AG09319 (cell line): Measurements from ENCODE around the gene PGF.

Source experiments
- DNase-seq: peaks from one replicate; pipeline ENCODE4 v3.0.0-alpha.2; 2010; ENCODE audit warnings: low read depth; ENCODE audit errors: extremely low read depth
- TF ChIP-seq, protein P1 (sequence below): IDR thresholded peaks from 2 replicates; pipeline ENCODE4 v1.5.1; 2011; ENCODE audit warnings: low read depth, mild to moderate bottlenecking, inconsistent platforms, low read length, moderate library complexity

Gene PGF

GRCh38 chr14:74929242-74929641 is 26.2 kb downstream of the PGF start:
- TF ChIP-seq, protein P1, sequence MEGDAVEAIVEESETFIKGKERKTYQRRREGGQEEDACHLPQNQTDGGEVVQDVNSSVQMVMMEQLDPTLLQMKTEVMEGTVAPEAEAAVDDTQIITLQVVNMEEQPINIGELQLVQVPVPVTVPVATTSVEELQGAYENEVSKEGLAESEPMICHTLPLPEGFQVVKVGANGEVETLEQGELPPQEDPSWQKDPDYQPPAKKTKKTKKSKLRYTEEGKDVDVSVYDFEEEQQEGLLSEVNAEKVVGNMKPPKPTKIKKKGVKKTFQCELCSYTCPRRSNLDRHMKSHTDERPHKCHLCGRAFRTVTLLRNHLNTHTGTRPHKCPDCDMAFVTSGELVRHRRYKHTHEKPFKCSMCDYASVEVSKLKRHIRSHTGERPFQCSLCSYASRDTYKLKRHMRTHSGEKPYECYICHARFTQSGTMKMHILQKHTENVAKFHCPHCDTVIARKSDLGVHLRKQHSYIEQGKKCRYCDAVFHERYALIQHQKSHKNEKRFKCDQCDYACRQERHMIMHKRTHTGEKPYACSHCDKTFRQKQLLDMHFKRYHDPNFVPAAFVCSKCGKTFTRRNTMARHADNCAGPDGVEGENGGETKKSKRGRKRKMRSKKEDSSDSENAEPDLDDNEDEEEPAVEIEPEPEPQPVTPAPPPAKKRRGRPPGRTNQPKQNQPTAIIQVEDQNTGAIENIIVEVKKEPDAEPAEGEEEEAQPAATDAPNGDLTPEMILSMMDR: no peak
- no peak for DNase-seq

DNA sequence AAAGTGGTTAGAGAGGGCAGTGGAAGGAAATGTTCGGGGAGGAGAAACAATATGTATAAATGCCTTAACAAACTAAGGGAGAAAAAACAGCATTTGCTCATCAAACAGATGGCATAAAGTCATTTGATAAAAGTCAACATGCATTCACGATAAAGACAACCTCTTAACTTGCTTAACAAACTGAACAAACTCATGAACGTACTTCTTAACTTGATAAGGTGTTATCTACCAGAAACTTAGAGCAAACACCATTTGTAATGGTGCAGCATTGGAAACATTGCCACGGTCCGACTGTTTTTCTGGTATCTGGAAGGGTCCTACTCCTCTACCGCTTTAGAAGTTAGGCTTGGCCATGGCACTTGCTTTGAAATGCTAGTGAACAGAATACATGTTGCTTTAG is 28.2 kb downstream of the PGF start:
- TF ChIP-seq, protein P1: no peak

DNA sequence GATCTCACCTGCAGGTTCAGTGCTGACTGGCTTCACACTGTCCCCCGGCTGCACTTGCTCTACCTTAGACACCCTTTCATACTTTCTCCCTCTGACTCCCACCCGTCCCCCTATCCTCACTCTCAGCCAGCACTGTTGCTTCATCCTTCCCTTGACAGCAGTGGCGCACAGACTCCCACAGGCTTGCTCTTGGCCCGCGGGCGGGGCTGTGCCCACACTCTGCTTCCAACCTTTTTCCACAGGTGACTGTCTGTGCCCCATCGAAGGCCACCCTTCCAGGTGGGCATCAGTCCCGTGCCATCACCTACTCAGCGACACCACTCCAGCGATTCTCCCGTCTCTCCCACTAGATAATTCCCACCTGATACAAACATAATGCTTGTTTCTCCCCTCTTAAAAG is 31.3 kb downstream of the PGF start:
- TF ChIP-seq, protein P1: no peak
- DNase-seq: no peak

More for the DNA sequence above, 28.2 kb downstream of the PGF start:
- DNase-seq: no peak

DNA sequence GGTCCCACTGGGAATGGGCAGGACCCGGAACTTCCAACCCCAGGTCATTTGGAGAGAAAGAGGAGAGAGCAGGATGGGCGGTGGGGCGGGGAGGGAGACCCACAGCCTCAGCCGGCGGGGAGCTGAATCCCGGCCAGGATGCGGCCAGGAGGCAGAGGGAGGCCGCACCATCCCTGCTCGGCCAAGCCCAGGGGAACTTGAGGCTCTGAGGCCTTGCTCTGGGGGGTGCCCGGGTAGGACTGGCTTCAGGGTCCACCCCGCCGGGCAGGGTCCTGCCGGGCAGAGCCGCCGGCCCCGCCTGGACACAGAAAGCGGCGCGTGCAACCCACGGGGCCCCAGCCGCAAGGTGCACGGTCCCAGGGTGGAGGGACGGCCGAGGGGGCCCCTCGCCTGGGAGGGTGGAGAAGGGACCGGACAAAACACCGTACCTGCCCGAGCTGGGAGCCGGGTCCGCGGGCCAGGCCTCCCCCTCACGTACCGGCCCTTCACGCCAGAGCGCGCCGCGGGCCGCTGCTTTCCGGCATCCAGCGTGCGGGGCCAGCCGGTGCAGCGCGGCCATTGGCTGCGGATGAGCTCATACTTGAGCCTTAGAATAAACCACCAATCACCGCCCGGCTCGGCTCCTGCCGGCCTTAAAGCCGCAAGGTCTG is 32.5 kb downstream of the PGF start, which contains the start of gene RPS6KL1:
TSS of gene RPS6KL1 (minus strand) at position 509 of the 650 bp plus-strand sequence. CDS start 1,719 bp downstream, outside the sequence.
- TF ChIP-seq, protein P1: no peak
- no peak for DNase-seq

GRCh38 chr14:74921987-74922751 is 33.2 kb downstream of the PGF start:
- TF ChIP-seq, protein P1: no peak
- no peak for DNase-seq

- TF ChIP-seq, protein P1: no peak
- no peak for DNase-seq
Measured at GRCh38 chr14:74921053-74921620, 34.3 kb downstream of the PGF start.

GRCh38 chr14:74920281-74920680 is 35.1 kb downstream of the PGF start:
- TF ChIP-seq, protein P1: no peak

More at GRCh38 chr14:74920281-74920680, 35.1 kb downstream of the PGF start:
- no peak for DNase-seq
